Natural killer cell (primary cell): ENCODE measurements around the gene SMARCA2. TPM values are rescaled to one million over a fixed set of nuclear protein-coding genes. Genes with fewer than 3 reads are reported as not detected.
A peak's percentile ranks its signal among the peaks of the same experiment; 100 is the strongest.

Experiments
- ATAC-seq, 3 donors: fragments of 150-1000 bp in 2 of 3; fragments of 200-7000 bp in 1 of 3; cut with Tn5 transposase; 1 replicate in 1 of 3; 2 replicates in 2 of 3; pipeline ENCODE4 v1.10.0; 2021; ENCODE audit warnings: mild to moderate bottlenecking in 2 of 3, moderate library complexity in 2 of 3
- DNase-seq, 2 donors: peaks; one replicate each; pipeline versions ENCODE4 v3.0.0 to v3.0.0-alpha.2; 2013 to 2021; ENCODE audit warnings: mixed read lengths in 1 of 2
- H3K27ac ChIP-seq: one replicate; pipeline ENCODE4 v1.5.1; 2013; ENCODE audit warnings: mild to moderate bottlenecking, low read length
- H3K27me3 ChIP-seq: one replicate; pipeline ENCODE4 v1.6.1; 2013; ENCODE audit warnings: low read length; ENCODE audit not compliant: control insufficient read depth, insufficient read depth
- H3K36me3 ChIP-seq: one replicate; pipeline ENCODE4 v1.6.1; 2013; ENCODE audit warnings: low read length; ENCODE audit not compliant: control insufficient read depth, insufficient read depth
- H3K4me1 ChIP-seq: one replicate; pipeline ENCODE4 v1.6.1; 2013; ENCODE audit warnings: low read length; ENCODE audit not compliant: control insufficient read depth, insufficient read depth
- H3K4me3 ChIP-seq: one replicate; pipeline ENCODE4 v1.5.1; 2013; ENCODE audit warnings: low read length
- H3K9me3 ChIP-seq: one replicate; pipeline ENCODE4 v1.6.1; 2013; ENCODE audit warnings: low read length; ENCODE audit not compliant: control insufficient read depth, insufficient read depth
- H3K27ac Mint-ChIP-seq, 2 donors: one replicate each; pipeline ENCODE4 v1.8.0; 2022; ENCODE audit warnings: mild to moderate bottlenecking in 2 of 2, mixed read lengths in 2 of 2, moderate library complexity in 1 of 2
- H3K27me3 Mint-ChIP-seq, 2 donors: one replicate each; pipeline ENCODE4 v1.8.0; 2022; ENCODE audit warnings: low read depth in 2 of 2, mixed read lengths in 2 of 2
- H3K36me3 Mint-ChIP-seq: one replicate; pipeline ENCODE4 v1.8.0; 2022; ENCODE audit warnings: mixed read lengths
- H3K4me1 Mint-ChIP-seq, 2 donors: one replicate each; pipeline ENCODE4 v1.8.0; 2022; ENCODE audit warnings: mixed read lengths in 2 of 2
- H3K4me3 Mint-ChIP-seq: one replicate; pipeline ENCODE4 v1.8.0; 2022; ENCODE audit warnings: mild to moderate bottlenecking, moderate library complexity, mixed read lengths
- H3K9me3 Mint-ChIP-seq, 2 donors: one replicate each; pipeline ENCODE4 v1.8.0; 2022; ENCODE audit warnings: mixed read lengths in 2 of 2
- WGBS: methylation state at CpG from one replicate; pipeline ENCODE4 v1.1.7; 2013; ENCODE audit warnings: missing lambda C conversion rate; ENCODE audit not compliant: insufficient coverage; 5-methylcytosine and 5-hydroxymethylcytosine counted together
- intact Hi-C: fragments of 100-400 bp; cut with micrococcal nuclease; formaldehyde crosslinking; loops from one replicate; pipeline ENCODE4 v1.14.2; 2022
- total RNA-seq, 4 donors: library from RNA; stranded (reverse); fragments of 120-200 nt in 1 of 4; gene quantifications; one replicate each; pipeline versions ENCODE4 v1.2.3 to v1.2.4, GENCODE V29; 2013 to 2022
- TF ChIP-seq, protein P1 (sequence below): fragments of 200-600 bp; IDR thresholded peaks from one replicate; pipeline ENCODE4 v1.8.0; 2022; ENCODE audit warnings: antibody characterized with exemption

Gene SMARCA2
- total RNA-seq, 3 donors from 2014 or later (not counting 1 experiment from before 2014, with no cell fraction given), result 303 to 324 (median 308) TPM

DNA sequence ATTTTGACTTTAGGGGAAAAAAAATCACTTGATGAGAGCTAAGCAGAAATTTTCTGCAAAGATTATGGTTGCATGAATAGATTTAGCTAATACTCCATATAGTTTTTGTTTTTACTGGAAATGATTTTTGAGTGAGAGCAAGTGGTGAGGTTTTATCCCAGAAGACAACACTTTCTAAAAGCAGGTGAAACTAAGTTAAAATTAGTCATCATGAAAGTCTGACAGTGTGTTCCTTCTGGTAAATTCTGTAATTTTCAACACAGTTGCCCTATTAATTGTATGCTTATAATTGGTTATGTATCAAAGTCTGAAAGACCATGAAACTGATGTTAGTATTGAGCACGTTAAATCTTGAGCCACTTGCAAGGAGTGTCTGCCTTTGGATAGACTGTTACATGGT is 91.5 kb downstream of the SMARCA2 start:
- Histone ChIP-seq H3K4me1 (no peaks in the 10 kb centered on the region), H3K4me3 (no peak overlapping the region), H3K27me3 (no peaks in the 10 kb centered on the region), H3K9me3 (no peaks in the 10 kb centered on the region), H3K27ac (no peak overlapping the region), H3K36me3 (peaks cover 73% of the 10 kb centered on the region)
- H3K4me3 Mint-ChIP-seq, result no peak overlapping the region
- 89% methylated on average over 1 of the region's 1 CpG for WGBS
- H3K4me1 Mint-ChIP-seq, result no peaks in the 10 kb centered on the region
- no peaks in the 10 kb centered on the region for H3K27me3 Mint-ChIP-seq
- no peak for ATAC-seq
- TF ChIP-seq, protein P1, sequence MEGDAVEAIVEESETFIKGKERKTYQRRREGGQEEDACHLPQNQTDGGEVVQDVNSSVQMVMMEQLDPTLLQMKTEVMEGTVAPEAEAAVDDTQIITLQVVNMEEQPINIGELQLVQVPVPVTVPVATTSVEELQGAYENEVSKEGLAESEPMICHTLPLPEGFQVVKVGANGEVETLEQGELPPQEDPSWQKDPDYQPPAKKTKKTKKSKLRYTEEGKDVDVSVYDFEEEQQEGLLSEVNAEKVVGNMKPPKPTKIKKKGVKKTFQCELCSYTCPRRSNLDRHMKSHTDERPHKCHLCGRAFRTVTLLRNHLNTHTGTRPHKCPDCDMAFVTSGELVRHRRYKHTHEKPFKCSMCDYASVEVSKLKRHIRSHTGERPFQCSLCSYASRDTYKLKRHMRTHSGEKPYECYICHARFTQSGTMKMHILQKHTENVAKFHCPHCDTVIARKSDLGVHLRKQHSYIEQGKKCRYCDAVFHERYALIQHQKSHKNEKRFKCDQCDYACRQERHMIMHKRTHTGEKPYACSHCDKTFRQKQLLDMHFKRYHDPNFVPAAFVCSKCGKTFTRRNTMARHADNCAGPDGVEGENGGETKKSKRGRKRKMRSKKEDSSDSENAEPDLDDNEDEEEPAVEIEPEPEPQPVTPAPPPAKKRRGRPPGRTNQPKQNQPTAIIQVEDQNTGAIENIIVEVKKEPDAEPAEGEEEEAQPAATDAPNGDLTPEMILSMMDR, result no peak
- H3K27ac Mint-ChIP-seq, result no peak overlapping the region
- no peaks in the 10 kb centered on the region for H3K9me3 Mint-ChIP-seq
- intact Hi-C loops, result no loop called here
- no peak for DNase-seq
- peaks cover 29% of the 10 kb centered on the region for H3K36me3 Mint-ChIP-seq

DNA sequence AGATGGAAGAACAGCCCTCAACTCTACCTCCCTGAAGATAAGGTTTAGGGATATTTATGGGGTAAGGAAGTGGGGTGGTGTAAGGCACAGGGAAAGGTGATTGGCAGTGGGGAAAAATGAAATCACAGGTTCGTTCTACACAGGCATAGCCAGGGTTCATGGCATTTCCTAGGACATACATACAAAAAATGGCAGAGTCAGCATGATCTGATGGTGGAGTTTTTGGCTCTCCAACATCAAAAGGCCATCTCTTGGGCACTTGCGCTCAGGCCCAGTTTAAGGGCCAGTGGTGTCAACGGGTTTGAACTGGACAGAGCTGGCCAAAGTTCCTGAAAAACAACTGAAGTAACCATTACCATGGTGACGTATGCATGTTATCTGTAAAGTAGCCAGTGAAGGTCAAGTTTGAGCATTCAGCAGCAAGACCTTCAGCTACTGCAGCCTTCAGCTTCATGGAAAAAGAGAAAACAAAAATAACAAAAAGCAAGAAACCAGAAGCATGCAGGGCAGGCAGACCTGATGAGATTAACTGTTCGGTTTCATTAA is 92.8 kb downstream of the SMARCA2 start:
- H3K9me3 Mint-ChIP-seq, result no peaks in the 10 kb centered on the region
- H3K27ac Mint-ChIP-seq, result no peak overlapping the region
- H3K9me3 ChIP-seq, result no peaks in the 10 kb centered on the region
- no peaks in the 10 kb centered on the region for H3K27me3 Mint-ChIP-seq
- ATAC-seq (no peak), DNase-seq (no peak)
- TF ChIP-seq, protein P1, result no peak
- no peaks in the 10 kb centered on the region for H3K27me3 ChIP-seq
- peaks cover 43% of the 10 kb centered on the region for H3K36me3 Mint-ChIP-seq
- no peak overlapping the region for H3K4me3 ChIP-seq
- peaks cover 80% of the 10 kb centered on the region for H3K36me3 ChIP-seq
- no peak overlapping the region for H3K27ac ChIP-seq
- no peaks in the 10 kb centered on the region for H3K4me1 ChIP-seq
- no peak overlapping the region for H3K4me3 Mint-ChIP-seq
- no peaks in the 10 kb centered on the region for H3K4me1 Mint-ChIP-seq
- intact Hi-C loops, result no loop called here
- WGBS, result 98% methylated on average over 5 of the region's 5 CpGs

DNA sequence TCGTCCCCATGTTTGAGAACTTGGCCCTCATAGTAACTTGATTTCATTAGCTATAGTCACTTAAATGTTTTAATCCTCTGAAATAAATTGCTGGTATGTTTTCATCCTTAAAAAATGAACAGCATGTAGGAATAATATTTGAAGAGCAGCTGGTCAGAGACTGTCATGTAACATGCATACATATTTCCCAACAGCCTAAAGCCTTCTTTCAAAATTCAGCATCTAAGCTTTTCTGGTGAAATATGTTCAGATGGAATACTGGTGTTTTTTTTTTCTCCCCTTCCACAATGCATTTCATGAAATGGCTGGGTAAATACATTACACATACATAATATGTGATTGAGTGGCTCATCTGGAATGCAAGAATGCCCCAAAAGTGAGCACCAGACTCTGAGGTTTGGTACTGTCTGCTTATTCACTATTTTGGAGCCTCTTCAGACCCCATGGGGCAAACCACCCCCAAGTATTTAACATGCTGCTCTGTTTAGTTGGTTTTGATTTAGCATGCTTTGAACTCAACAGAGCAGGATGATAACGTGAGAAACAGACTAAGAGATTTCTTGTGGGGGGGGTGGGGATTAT is 94.0 kb downstream of the SMARCA2 start:
- Histone ChIP-seq H3K27me3 (no peaks in the 10 kb centered on the region), H3K27ac (no peak overlapping the region), H3K36me3 (peaks cover 80% of the 10 kb centered on the region), H3K9me3 (no peaks in the 10 kb centered on the region), H3K4me1 (no peaks in the 10 kb centered on the region), H3K4me3 (no peak overlapping the region)
- Mint-ChIP-seq H3K27ac (peak overlapping the region in 1 of 2 donors; percentile 8), H3K27me3 (no peaks in the 10 kb centered on the region), H3K9me3 (no peaks in the 10 kb centered on the region), H3K4me3 (no peak overlapping the region), H3K4me1 (no peaks in the 10 kb centered on the region), H3K36me3 (peaks cover 49% of the 10 kb centered on the region)
- no peak for DNase-seq
- no peak for ATAC-seq
- intact Hi-C loops, result no loop called here
- TF ChIP-seq, protein P1, result no peak
- no CpG with 5 or more reads among the region's 2 CpGs for WGBS

DNA sequence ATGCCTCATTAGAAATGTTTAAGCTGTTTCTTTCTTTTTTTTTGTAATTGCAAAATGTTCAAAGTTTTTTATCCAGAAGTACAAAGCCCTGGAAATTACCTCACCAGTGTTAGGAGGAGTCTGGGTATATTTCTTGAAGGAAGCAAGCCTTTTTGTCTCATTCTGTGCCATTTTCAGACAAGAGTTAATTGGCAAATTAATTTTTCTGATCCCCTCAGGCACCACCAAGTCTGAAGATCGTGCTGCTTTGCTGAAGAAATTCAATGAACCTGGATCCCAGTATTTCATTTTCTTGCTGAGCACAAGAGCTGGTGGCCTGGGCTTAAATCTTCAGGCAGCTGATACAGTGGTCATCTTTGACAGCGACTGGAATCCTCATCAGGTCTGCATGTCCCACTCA is 94.9 kb downstream of the SMARCA2 start:
- 93% methylated on average over 2 of the region's 2 CpGs for WGBS
- Histone ChIP-seq H3K9me3 (no peaks in the 10 kb centered on the region), H3K4me3 (no peak overlapping the region), H3K27ac (no peak overlapping the region), H3K36me3 (peaks cover 77% of the 10 kb centered on the region), H3K27me3 (no peaks in the 10 kb centered on the region), H3K4me1 (no peaks in the 10 kb centered on the region)
- Mint-ChIP-seq H3K27me3 (no peaks in the 10 kb centered on the region), H3K27ac (no peak overlapping the region), H3K4me1 (no peaks in the 10 kb centered on the region), H3K36me3 (peaks cover 49% of the 10 kb centered on the region), H3K9me3 (no peaks in the 10 kb centered on the region), H3K4me3 (no peak overlapping the region)
- DNase-seq (no peak), ATAC-seq (no peak)
- TF ChIP-seq, protein P1, result no peak
- intact Hi-C loops, result no loop called here
